Heart left ventricle (tissue), 13 donors: Measurements from ENCODE around the gene NFE2.

Experiments
- CTCF ChIP-seq, 12 donors: fragments of 200-600 bp; sonication (generic) in 4 of 12; IDR thresholded peaks; one replicate each; pipeline versions ENCODE4 v1.5.0 to v1.8.0; 2018 to 2022; ENCODE audit warnings: antibody characterized with exemption in 12 of 12, mild to moderate bottlenecking in 5 of 12
- POLR2A ChIP-seq, 2 donors: fragments of 450-650 bp; IDR thresholded peaks; one replicate each; pipeline ENCODE4 v1.6.1; 2017; ENCODE audit warnings: antibody characterized with exemption in 2 of 2, mild to moderate bottlenecking in 2 of 2, moderate library complexity in 2 of 2
- donor health status: ischemic (EF 13 %, LVEDD 7.1; RV severe dilation, severe dysfunction).
- donor health status: DM: no; HTN: yes; CAD: no.
- donor health status: DM: no; HTN: no; CAD: no.
- donor health status: ischemic (EF 25% LVEDD 6.9; RV normal size, moderate dysfunction).
- donor health status: ischemic (EF 25% LVEDD 5.7; RV mildly dilated, moderate dysfunction).
- donor health status: ischemic (EF 35%, LVEDD 5.7; RV mildly dilated, moderate dysfunction).
- donor health status: nonischemic (EF 11% LVEDD 7.7; RV severe dilation, severe dysfunction).
- donor health status: DM: yes; HTN: yes; CAD: no.
- donor health status: PGD.
- donor health status: ischemic (EF 29% LVEDD 5.4; RV normal size, mild dysfunction).
- donor health status: nonischemic (EF 23%, LVEDD 6.1; RV moderate dilation, normal function).

GRCh38 chr12:54337280-54337842 lies 36.5 kb upstream of the NFE2 start:
- TF ChIP-seq POLR2A (IDR thresholded peaks at IDR 0.05), result no peak
- peak in 8 of 12 donors; percentile 5 to 43 (median 34) for TF ChIP-seq CTCF (IDR thresholded peaks at IDR 0.05)
